Motor neuron (in vitro differentiated cells): Measurements from ENCODE around the gene MAP1LC3B. TPM values are rescaled to one million over a fixed set of nuclear protein-coding genes. Genes with fewer than 3 reads are reported as not detected.

Experiments
- ATAC-seq, 8 experiments: fragments of 200-7000 bp; cut with Tn5 transposase; replicated peaks in 6 of 8; 2 replicates each; pipeline ENCODE4 v1.8.0; 2021; ENCODE audit warnings: mild to moderate bottlenecking in 8 of 8, moderate library complexity in 8 of 8
- H3K27ac ChIP-seq, 2 donors: fragments of 250-450 bp; sonication (Bioruptor Pico); 2 replicates each; pipeline ENCODE4 v1.9.0; 2021; ENCODE audit warnings: antibody characterized with exemption in 2 of 2, mild to moderate bottlenecking in 2 of 2, moderate library complexity in 1 of 2
- H3K4me1 ChIP-seq, 2 donors: fragments of 250-450 bp; sonication (Bioruptor Pico); replicated peaks in 1 of 2; 2 replicates each; pipeline ENCODE4 v1.6.1; 2021; ENCODE audit warnings: antibody characterized with exemption in 2 of 2, mild to moderate bottlenecking in 2 of 2, moderate library complexity in 1 of 2
- H3K4me3 ChIP-seq, 5 donors: fragments of 250-450 bp; sonication (Bioruptor Pico); 2 replicates each; pipeline ENCODE4 v1.9.0; 2021; ENCODE audit warnings: antibody characterized with exemption in 5 of 5, mild to moderate bottlenecking in 5 of 5, moderate library complexity in 4 of 5
- WGBS, 10 experiments: fragments of 450-650 bp; shearing (Covaris generic); methylation state at CpG; one replicate each; pipeline ENCODE4 v1.0.0; 2022; 5-methylcytosine and 5-hydroxymethylcytosine counted together
- in situ Hi-C, 9 experiments: fragments of 400-800 bp; cut with MboI; loops; one replicate each; pipeline ENCODE4 v1.15.0; 2021; ENCODE audit warnings: low sequenced_read_pairs in 9 of 9, low pct_unique_long_range_greater_than_20kb in 2 of 9; ENCODE audit not compliant: unreplicated experiment in 9 of 9
- total RNA-seq, 8 experiments: library from RNA; unstranded; fragments of 300-600 nt; gene quantifications; 2 replicates each; pipeline versions ENCODE4 v1.2.3 to v1.2.4, GENCODE V29; 2022

The MAP1LC3B gene
- total RNA-seq, 8 experiments from 2014 or later, result 44.0 to 104 (median 67.8) TPM

DNA sequence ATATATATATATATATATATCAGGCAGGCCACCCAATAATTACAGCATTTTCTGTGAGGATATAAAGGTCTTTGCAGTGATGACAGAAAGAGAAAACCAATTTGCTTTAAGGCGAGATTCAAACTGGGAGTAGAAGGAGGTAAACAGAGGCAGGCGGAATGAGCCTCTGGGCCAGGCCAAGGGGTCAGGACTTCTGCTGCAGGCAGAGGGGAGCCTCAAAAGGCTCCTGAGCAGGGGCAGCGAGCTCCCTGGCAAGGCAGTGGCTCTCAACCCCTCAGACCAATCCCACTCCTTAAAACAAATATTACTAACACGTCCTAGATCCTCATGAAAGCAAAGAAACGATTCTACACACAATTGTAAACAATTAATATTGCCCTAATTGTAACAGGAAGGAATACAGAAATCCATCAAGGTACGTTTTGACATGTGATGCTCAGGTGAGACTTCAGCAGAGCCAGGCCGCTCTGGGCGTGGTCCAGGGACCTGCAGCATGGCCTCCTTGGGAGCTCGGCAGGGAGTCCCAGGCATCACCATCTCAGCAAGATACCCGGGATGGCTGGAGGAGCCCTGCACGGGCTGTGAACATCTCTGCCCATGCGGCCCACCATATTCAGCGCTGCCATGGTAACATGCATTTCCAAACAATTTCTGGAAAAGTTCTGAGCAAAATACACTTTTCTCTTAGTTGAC is 27.0 kb upstream of the MAP1LC3B start:
- Histone ChIP-seq H3K4me3 (no peak overlapping the region), H3K27ac (no peak overlapping the region), H3K4me1 (peaks cover 26 to 33% of the 10 kb centered on the region in 2 donors)
- no peak for ATAC-seq
- in situ Hi-C loops, result no loop called here
- 76 to 100% (median 93%) methylated on average over 2 to 8 of the region's 13 CpGs; no CpG with 5 or more reads in 4 of the 10 experiments for WGBS, 10 experiments

DNA sequence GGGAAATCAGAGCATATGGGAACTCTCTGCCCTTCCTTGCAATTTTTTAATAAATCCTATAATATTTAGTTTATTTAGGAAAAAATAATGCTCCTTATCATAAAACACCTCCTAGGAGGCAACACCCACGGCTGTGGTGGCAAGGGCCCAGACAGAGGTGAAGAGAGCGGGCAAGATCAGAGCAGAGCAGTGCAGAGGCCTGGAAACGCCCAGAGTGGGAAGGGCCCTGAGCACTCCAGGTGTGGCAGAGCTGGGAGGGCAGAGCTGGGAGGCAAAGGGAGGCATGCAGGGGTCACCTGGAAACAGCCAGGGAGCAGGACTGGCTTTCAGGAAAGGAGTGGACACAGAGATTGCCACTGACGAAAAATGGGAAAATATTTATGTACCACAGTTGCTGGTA is 25.8 kb upstream of the MAP1LC3B start:
- no peak for ATAC-seq
- in situ Hi-C loops, result no loop called here
- Histone ChIP-seq H3K4me3 (no peak overlapping the region), H3K27ac (no peak overlapping the region), H3K4me1 (peaks cover 26 to 34% of the 10 kb centered on the region in 2 donors)
- 73 to 100% (median 92%) methylated on average over 1 to 3 of the region's 4 CpGs; no CpG with 5 or more reads in 5 of the 10 experiments for WGBS, 10 experiments

DNA sequence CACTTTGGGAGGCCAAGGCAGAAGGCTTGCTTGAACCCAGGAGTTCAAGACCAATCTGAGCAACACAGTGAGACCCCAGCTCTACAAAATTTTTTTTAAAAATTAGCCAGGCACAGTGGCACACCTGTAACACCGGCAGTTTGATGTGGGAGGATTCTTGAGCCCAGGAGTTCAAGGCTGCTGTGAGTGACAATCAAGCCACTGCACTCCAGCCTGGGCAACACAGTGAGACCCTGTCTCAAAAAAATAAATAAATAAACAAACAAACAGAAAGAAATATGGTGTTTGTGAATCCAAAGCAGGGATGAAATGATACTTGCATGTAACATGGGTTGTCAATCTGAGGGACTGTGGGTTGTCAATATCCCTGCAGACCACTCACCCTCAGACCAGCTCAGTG is 25.2 kb upstream of the MAP1LC3B start:
- H3K4me3 ChIP-seq, result no peak overlapping the region
- peaks cover 26 to 40% of the 10 kb centered on the region in 2 donors for H3K4me1 ChIP-seq
- no peak for ATAC-seq
- in situ Hi-C loops, result no loop called here
- H3K27ac ChIP-seq, result peak overlapping the region in 1 of 2 donors; percentile 58
- 83 to 100% (median 100%) methylated on average over 1 of the region's 1 CpG; no CpG with 5 or more reads in 7 of the 10 experiments for WGBS, 10 experiments

DNA sequence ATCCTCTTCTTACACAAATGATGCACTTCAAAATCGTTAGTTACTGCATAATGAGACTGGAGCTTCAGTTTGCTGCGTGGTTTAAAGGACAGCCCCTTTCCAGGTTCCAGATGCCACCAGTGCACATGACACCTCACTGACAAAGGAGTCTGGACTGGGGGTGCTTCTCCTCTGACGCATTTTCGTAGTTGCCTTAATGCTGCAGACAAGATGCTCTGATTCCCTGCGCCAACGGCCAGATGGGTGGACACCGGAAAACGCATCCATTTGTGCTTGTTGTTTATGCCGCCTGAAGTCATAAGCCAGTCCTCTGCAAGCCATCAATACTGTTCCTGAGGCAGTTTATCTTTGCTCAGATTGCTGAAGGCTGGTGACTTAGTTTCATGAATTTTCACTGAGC is 24.6 kb upstream of the MAP1LC3B start:
- 52 to 100% (median 79%) methylated on average over 1 to 7 of the region's 9 CpGs; no CpG with 5 or more reads in 3 of the 10 experiments for WGBS, 10 experiments
- peak in 4 of 8 experiments; percentile 17 to 64 (median 50) for ATAC-seq
- H3K4me1 ChIP-seq, result peaks cover 26 to 40% of the 10 kb centered on the region in 2 donors
- in situ Hi-C loops, result no loop called here
- peak overlapping the region in 1 of 2 donors; percentile 58 for H3K27ac ChIP-seq
- no peak overlapping the region for H3K4me3 ChIP-seq

DNA sequence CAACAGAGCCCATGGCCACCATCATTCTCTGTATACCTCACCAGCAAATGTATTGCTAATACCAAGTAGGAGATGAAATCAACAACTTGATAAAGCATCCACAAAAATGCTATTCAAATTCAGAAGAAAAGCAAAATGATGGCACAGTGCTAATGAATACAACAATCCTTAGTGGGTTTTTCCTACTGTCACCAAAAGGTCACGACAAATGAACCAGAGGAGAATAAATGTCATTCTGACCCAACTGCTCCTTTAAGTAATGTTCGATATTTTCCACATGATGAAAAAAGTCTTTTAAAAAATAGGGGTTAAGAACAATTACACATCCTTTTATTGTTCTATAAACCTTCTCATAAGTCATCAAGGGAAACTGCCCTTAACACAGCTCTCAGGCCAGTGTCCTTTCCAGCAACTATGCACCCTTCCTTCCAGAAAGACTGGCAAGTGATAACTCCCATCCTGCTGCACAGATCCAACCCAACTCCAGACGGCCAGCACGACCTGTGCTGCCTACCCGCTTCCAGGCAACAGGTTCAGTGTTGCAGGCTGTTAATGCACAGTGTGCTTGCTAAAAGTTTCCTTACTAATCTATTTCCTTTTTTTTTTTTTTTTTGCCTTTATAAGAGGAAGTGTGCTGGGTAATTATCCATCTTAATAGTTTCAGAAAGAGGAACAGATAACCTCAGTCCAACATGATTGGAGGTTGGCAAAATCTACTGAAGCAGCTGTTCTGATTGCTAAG is 23.9 kb upstream of the MAP1LC3B start:
- no peak overlapping the region for H3K4me3 ChIP-seq
- in situ Hi-C loops, result no loop called here
- no peak for ATAC-seq
- peak overlapping the region in 1 of 2 donors; percentile 58 for H3K27ac ChIP-seq
- WGBS, 10 experiments, result 66 to 91% (median 85%) methylated on average over 2 to 5 of the region's 5 CpGs; no CpG with 5 or more reads in 1 of the 10 experiments
- peaks cover 26 to 40% of the 10 kb centered on the region in 2 donors for H3K4me1 ChIP-seq

DNA sequence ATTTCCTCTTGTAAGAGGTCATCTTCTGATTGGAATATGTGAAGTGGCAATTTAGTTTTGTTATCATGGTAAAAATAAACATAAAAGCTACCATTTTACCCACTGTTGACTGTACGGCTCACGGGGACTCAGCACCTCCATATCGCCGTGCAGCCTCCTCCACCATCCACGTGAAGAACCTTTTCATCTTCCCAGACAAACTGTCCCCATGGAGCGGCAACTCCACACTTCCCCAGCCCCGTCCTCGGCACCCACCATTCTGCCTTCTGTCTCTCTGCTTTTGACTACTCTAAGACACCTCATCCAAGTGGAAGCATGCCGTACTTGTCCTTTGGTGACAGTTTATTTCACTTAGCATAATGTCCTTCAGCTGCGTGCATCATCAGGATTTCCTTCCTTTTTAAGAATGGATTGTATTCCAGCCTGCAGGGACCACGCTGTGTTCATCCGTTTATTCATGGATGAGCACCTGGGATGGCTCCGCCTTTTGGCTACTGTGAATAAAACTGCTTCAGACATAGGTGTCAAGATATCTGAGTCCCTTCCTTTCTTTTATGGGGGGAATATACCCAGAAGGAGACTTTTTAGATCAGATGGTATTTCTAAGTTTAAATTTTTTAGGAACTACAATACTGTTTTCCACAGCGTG is 22.9 kb upstream of the MAP1LC3B start:
- WGBS, 10 experiments, result 79 to 100% (median 91%) methylated on average over 2 to 12 of the region's 14 CpGs
- Histone ChIP-seq H3K4me3 (no peak overlapping the region), H3K27ac (no peak overlapping the region), H3K4me1 (peaks cover 15 to 31% of the 10 kb centered on the region in 2 donors)
- ATAC-seq, result no peak
- in situ Hi-C loops, result no loop called here

DNA sequence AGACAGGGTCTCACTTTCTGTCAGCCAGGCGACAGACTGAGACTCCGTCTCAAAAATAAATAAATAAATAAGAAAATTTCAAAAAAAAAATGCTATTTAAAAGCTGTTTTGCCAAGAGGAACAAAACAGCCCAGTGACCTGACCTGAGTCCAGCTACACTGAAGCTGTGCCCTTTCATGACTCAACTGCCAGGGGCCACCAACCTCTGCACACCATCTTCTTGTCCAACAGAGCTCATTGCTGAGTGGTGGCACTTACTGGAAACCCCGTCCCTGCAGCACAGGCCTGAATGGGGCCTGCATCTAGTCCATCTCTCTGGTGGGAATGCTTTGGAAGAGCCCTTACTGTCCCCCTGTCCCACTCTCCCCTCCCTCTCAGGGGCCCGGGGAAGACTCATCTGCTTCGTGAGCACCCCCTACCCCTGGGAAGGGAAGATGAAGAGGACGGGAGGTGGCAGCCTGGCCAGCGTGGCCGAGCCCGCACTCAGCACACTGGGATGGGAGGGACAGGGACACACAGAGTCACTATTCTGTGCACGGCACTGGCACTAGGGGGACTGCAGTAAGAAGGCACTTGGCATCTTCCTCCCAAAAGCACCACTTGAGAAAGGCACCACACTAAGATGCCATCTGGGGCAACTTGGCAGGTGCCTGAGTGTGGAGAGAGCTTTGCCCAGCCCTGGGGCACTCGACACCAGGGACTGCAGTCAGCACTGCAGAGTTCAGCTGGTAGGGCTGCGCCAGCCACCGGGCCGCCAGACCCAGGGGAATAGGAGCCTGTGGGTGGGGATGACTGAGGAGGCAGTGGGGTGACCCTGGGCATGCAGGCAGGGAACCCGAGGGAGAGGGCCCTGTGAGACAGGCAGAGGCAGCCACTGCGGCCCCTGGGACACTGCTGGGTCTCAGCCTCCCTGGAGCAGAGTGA is 22.1 kb upstream of the MAP1LC3B start:
- ATAC-seq, result peak in 2 of 8 experiments; percentile 13 to 18
- in situ Hi-C loops, result no loop called here
- no peak overlapping the region for H3K4me3 ChIP-seq
- peaks cover 13 to 29% of the 10 kb centered on the region in 2 donors for H3K4me1 ChIP-seq
- H3K27ac ChIP-seq, result no peak overlapping the region
- WGBS, 10 experiments, result 66 to 100% (median 92%) methylated on average over 2 to 6 of the region's 16 CpGs; no CpG with 5 or more reads in 1 of the 10 experiments

DNA sequence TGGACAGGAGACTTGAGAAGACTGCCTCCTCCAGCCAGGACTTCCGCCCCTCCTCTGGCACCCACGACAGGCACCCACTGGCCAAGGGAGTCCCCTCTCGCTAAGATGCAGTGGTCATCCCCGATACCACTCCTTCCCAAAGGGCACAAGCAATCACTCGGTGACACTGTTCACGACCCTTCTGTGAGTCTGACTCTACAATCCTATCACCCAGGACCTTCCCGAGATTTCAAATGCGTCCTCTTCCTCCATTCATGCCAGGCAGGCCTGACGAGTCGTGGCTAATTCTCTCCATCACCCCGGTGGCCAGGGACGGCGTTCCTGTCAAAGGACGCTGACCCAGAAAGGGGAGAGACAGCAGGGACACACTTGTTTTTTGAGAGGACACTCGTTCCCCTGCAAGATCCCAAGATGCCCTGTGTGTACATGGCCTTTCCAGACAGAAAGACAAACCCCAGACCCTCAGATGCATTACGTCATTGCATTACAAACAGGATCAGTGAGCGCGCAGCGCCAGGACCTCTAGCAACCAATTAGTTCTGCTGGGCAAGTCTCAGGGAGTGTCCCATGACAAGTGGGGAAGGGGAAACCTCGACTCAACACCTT is 20.8 kb upstream of the MAP1LC3B start:
- 39 to 91% (median 79%) methylated on average over 1 to 9 of the region's 20 CpGs; no CpG with 5 or more reads in 2 of the 10 experiments for WGBS, 10 experiments
- in situ Hi-C loops, result no loop called here

DNA sequence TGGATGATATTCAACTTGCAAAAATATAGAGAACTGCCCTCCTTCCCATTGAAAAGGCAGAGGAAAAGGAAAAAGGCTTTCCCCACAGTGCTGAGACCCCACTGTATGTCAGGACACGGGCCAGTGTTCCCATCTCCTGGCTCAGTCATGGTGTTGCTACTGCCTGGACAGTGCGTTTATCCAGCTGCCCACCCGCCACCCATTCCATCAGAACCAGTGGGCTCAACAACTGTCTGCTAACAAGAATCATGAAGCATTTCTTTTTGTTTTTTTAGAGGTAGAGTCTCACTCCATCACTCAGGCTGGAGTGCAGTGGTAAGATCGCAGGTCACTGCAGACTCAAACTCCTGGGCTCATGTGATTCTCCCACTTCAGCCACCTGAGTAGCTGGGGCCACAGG is 19.8 kb upstream of the MAP1LC3B start:
- no peak overlapping the region for H3K27ac ChIP-seq
- no peak for ATAC-seq
- peaks cover 13 to 25% of the 10 kb centered on the region in 2 donors for H3K4me1 ChIP-seq
- H3K4me3 ChIP-seq, result no peak overlapping the region
- 40 to 100% (median 92%) methylated on average over 1 to 4 of the region's 4 CpGs; no CpG with 5 or more reads in 4 of the 10 experiments for WGBS, 10 experiments
- in situ Hi-C loops, result no loop called here

More for the DNA sequence above, 20.8 kb upstream of the MAP1LC3B start:
- no peak overlapping the region for H3K27ac ChIP-seq
- peaks cover 13 to 29% of the 10 kb centered on the region in 2 donors for H3K4me1 ChIP-seq
- peak in 4 of 8 experiments; percentile 44 to 65 (median 55) for ATAC-seq
- H3K4me3 ChIP-seq, result no peak overlapping the region

DNA sequence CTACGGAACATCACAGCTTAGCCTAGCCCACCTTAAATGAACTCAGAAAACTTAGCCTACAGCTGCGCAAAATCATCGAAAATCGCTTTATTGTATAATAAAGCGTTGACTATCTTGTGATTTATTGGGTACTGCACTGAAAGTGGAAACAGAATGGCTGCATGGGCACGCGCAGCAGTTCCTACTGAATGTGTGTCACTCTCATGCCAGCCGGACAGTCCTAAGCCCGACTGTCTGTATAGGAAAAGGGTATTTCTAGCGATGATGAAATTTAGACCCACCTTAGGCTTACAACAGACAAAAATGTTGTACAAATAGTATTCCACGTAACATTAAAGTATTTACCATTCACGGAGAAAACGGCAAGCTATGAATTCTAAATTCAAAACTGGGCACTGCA is 17.8 kb upstream of the MAP1LC3B start:
- H3K4me3 ChIP-seq, result no peak overlapping the region
- ATAC-seq, result no peak
- in situ Hi-C loops, result no loop called here
- 80 to 100% (median 96%) methylated on average over 2 to 13 of the region's 13 CpGs for WGBS, 10 experiments
- H3K27ac ChIP-seq, result no peak overlapping the region
- H3K4me1 ChIP-seq, result peaks cover 0 to 10% of the 10 kb centered on the region in 2 donors

DNA sequence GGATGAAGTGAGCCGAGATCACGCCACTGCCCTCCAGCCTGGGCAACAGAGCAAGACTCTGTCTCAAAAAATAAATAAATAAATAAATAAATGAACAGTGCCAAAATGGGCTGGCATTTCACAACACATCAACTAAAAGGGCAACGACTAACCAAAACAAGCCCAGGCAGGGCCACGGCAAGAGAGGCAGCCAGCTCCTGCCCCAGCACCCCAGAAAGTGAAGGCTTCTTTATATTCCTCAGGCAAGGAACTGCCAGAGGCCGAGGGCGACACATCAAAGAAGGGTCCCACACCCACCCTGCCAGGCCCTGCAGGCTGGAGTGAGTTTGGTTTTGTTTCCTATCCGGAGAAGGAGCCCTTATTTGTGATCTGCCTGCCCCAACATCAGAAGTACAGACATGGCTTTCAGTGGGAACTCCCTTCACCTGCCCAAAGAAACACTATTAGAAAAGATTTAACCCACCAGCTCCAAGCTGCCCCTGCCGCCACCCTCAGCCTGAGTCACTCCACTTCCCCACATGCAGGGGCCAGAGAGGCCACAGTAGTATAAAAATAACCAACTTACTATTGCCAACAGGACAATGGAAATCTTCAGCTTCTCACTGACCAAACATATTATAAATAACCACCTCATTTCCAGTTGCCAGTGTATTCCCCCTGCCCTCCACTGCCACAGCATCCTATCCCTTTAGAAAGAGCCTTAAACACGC is 16.6 kb upstream of the MAP1LC3B start:
- Histone ChIP-seq H3K27ac (no peak overlapping the region), H3K4me3 (no peak overlapping the region), H3K4me1 (peaks cover 0 to 7% of the 10 kb centered on the region in 2 donors)
- in situ Hi-C loops, result no loop called here
- ATAC-seq, result peak in 2 of 8 experiments; percentile 29 to 67
- 20 to 100% (median 90%) methylated on average over 1 to 5 of the region's 9 CpGs; no CpG with 5 or more reads in 1 of the 10 experiments for WGBS, 10 experiments
